ENCODE measurements around the gene TMIGD3.
A peak's percentile ranks its signal among the peaks of the same experiment; 100 is the strongest.

Gene TMIGD3

GRCh38 chr1:111481387-111482221 lies 21.8 kb downstream of the TMIGD3 start (continued):
- peak; percentile 46; the same call in 1 of the 2 replicates for TF ChIP-seq PRDM10 (tag by site-specific recombination; IDR thresholded peaks at IDR 0.05)
- TF ChIP-seq ZNF23 (tag by site-specific recombination; IDR thresholded peaks at IDR 0.05; ENCODE audit: borderline replicate concordance) = no peak
- no peak for TF ChIP-seq ZNF26 (tag by site-specific recombination; IDR thresholded peaks at IDR 0.05)
- no peak for TF ChIP-seq ZNF248 (tag by site-specific recombination; IDR thresholded peaks at IDR 0.05)
- no peak for TF ChIP-seq ZFHX2 (tag by site-specific recombination; conservative IDR thresholded peaks at IDR 0.05)
- TF ChIP-seq ZNF580 (tag by site-specific recombination; IDR thresholded peaks at IDR 0.05) = no peak
- no peak for TF ChIP-seq KLF7 (tag by site-specific recombination; IDR thresholded peaks at IDR 0.05; ENCODE audit: borderline replicate concordance)
- no peak for TF ChIP-seq ZNF776 (tag by site-specific recombination; IDR thresholded peaks at IDR 0.05; ENCODE audit: borderline replicate concordance)
- TF ChIP-seq ZBTB6 (tag by site-specific recombination; IDR thresholded peaks at IDR 0.05) = no peak
- no peak for TF ChIP-seq ZNF626 (tag by site-specific recombination; IDR thresholded peaks at IDR 0.05)
- peak; percentile 92 for TF ChIP-seq CTCF (tag by site-specific recombination; IDR thresholded peaks at IDR 0.05)
- no peak for TF ChIP-seq ZSCAN5A (tag by site-specific recombination; IDR thresholded peaks at IDR 0.05)
- no peak for TF ChIP-seq ZBTB26 (tag by site-specific recombination; optimal IDR thresholded peaks at IDR 0.05)
- no peak for TF ChIP-seq ZBTB7A (tag by site-specific recombination; IDR thresholded peaks at IDR 0.05; ENCODE audit: low read depth)
- no peak for TF ChIP-seq KLF8 (tag by site-specific recombination; IDR thresholded peaks at IDR 0.05)
- TF ChIP-seq ZNF18 (tag by site-specific recombination; IDR thresholded peaks at IDR 0.05) = no peak
- no peak for TF ChIP-seq ZFP3 (tag by site-specific recombination; IDR thresholded peaks at IDR 0.05; ENCODE audit: low read depth)
- 0 out of 2 replicates have a peak, but pooled peaks have one; percentile 36 for TF ChIP-seq GLIS2 (tag by site-specific recombination; IDR thresholded peaks at IDR 0.05)
- TF ChIP-seq ZNF148 (tag by site-specific recombination; IDR thresholded peaks at IDR 0.05; ENCODE audit: borderline replicate concordance) = no peak
- TF ChIP-seq ZNF362 (tag by site-specific recombination; IDR thresholded peaks at IDR 0.05) = peak; percentile 93

All from HEK293 (cell line).